Activated CD8-positive, alpha-beta T cell treated with anti-CD3 and anti-CD28 coated beads for 36 hours (primary cell): ENCODE results near the gene BICDL1. TPM values are rescaled to one million over a fixed set of nuclear protein-coding genes. Genes with fewer than 3 reads are reported as not detected.

Experiments used
- ATAC-seq: fragments of 200-7000 bp; cut with Tn5 transposase; one replicate; pipeline ENCODE4 v1.10.0; 2021; ENCODE audit warnings: mild to moderate bottlenecking, moderate library complexity
- CTCF ChIA-PET: fragments of 350-600 bp; sonication (Branson Sonifier 250); formaldehyde crosslinking; loops from one replicate; lab custom pipeline; 2021; ENCODE audit warnings: antibody characterized with exemption; lab: Charles Lee
- POLR2A ChIA-PET: fragments of 350-600 bp; sonication (Branson Sonifier 250); formaldehyde crosslinking; loops from one replicate; lab custom pipeline; 2021; ENCODE audit warnings: antibody characterized with exemption; lab: Charles Lee
- DNase-seq: peaks from one replicate; pipeline ENCODE4 v3.0.0-alpha.2; 2020
- H3K27ac Mint-ChIP-seq: one replicate; pipeline ENCODE4 v1.8.0; 2021; ENCODE audit warnings: mild to moderate bottlenecking, mixed read lengths
- H3K27me3 Mint-ChIP-seq: one replicate; pipeline ENCODE4 v1.8.0; 2021; ENCODE audit warnings: mixed read lengths
- H3K36me3 Mint-ChIP-seq: one replicate; pipeline ENCODE4 v1.8.0; 2021; ENCODE audit warnings: low read depth, mixed read lengths
- H3K4me1 Mint-ChIP-seq: one replicate; pipeline ENCODE4 v1.8.0; 2021; ENCODE audit warnings: low read depth, mixed read lengths
- H3K4me3 Mint-ChIP-seq: one replicate; pipeline ENCODE4 v1.8.0; 2021; ENCODE audit warnings: mild to moderate bottlenecking, moderate library complexity, mixed read lengths
- H3K9me3 Mint-ChIP-seq: one replicate; pipeline ENCODE4 v1.8.0; 2021; ENCODE audit warnings: mixed read lengths
- CTCF ChIP-seq: fragments of 200-600 bp; IDR thresholded peaks from one replicate; pipeline ENCODE4 v1.8.0; 2022; ENCODE audit warnings: antibody characterized with exemption, mild to moderate bottlenecking
- intact Hi-C: fragments of 100-400 bp; cut with micrococcal nuclease; formaldehyde crosslinking; loops from one replicate; pipeline ENCODE4 v1.10.0; 2022
- total RNA-seq, 2 experiments: library from RNA; stranded (reverse); gene quantifications; one replicate each; pipeline ENCODE4 v1.2.3, GENCODE V29; 2021

Gene BICDL1
- total RNA-seq, 2 experiments from 2014 or later, result 103 to 107 TPM

- Mint-ChIP-seq H3K9me3 (no peaks in the 10 kb centered on the region), H3K4me1 (peaks cover 5% of the 10 kb centered on the region), H3K27me3 (no peaks in the 10 kb centered on the region), H3K27ac (no peak overlapping the region), H3K4me3 (no peak overlapping the region), H3K36me3 (peaks cover 37% of the 10 kb centered on the region)
- ChIA-PET CTCF (no interaction called here), POLR2A (interaction anchor here (3.5 kb wide), 1 partner anchor 22 kb away, joined by 16 read pairs; the partner anchor contains the start of gene RAB35)
- DNase-seq (no peak), ATAC-seq (no peak)
- TF ChIP-seq CTCF, result no peak
- intact Hi-C loops, result no loop called here
Measured at GRCh38 chr12:120093336-120093591, 104.2 kb downstream of the BICDL1 start.

DNA sequence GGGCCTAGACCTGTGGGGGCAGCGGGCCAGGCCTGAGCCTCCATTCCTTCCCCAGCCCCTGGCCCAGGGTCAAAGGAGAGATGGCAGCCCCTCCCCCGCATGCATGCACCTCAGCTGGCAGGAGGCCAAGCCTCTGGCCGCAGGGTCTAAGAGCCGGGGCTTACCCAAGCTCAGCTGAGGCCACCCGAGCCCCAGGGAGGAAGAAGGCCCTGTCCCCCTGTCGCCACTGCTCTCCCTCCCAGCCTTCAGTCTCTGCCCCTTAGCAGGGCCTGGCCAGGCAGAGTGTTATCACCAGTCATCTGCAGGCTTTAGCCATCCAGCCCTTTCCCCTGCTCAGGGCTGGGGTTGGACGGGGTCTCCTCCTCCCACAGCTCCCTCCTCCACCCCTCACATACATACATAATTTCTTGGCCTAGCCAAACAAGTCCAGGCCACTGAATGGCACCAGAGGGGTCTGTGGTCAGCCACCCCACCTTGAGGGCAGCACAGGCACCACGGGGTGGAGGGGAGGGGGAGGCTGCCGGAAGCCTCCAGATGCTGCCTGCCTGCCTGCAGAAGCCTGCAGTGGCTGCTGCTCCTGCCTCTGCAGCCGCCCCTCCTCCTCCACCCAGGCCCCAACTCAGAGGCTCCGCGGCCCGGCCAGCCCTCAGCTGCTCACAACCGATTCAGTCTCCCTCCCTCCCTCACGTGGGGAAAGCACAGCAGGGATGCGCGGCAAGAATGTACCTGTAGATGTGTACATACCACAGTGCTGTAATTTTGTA is 104.7 kb downstream of the BICDL1 start:
- H3K36me3 Mint-ChIP-seq, result peaks cover 37% of the 10 kb centered on the region
- peaks cover 4% of the 10 kb centered on the region for H3K4me1 Mint-ChIP-seq
- POLR2A ChIA-PET, result interaction anchor here (1.1 to 3.5 kb wide), 4 partner anchors 10 to 87 kb away, joined by 4 to 16 read pairs (median 8); partner anchors contain the start of gene RAB35
- DNase-seq (no peak), ATAC-seq (peak; percentile 29)
- H3K27me3 Mint-ChIP-seq, result no peaks in the 10 kb centered on the region
- no peak overlapping the region for H3K4me3 Mint-ChIP-seq
- CTCF ChIA-PET, result no interaction called here
- peak overlapping the region; percentile 55 for H3K27ac Mint-ChIP-seq
- no peaks in the 10 kb centered on the region for H3K9me3 Mint-ChIP-seq
- TF ChIP-seq CTCF, result no peak
- intact Hi-C loops, result no loop called here

DNA sequence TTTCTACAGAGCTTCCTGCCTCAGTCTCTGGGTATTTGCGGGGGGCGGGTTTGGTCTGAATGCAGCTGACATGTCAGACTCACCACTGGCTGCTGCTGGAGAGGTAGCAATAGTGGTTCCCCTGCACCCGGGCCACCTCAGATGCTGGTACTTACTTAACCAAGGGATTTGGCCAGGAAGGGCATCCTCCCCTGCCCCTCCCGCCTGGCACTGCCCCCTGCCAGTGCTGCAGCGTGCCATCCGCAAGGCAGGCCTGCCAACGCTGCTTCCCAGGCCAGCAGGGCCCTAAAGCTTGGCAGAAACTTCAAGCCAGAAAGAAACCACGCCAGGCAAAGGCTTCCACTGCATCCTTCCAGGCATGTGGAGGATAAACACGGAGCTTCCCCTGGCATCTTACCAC is 105.4 kb downstream of the BICDL1 start:
- peaks cover 3% of the 10 kb centered on the region for H3K4me1 Mint-ChIP-seq
- no peaks in the 10 kb centered on the region for H3K27me3 Mint-ChIP-seq
- TF ChIP-seq CTCF, result no peak
- ATAC-seq, result no peak
- intact Hi-C loops, result no loop called here
- H3K4me3 Mint-ChIP-seq, result no peak overlapping the region
- POLR2A ChIA-PET, result interaction anchor here (0.8 to 3.5 kb wide), 6 partner anchors 9 to 87 kb away, joined by 3 to 16 read pairs (median 5); partner anchors contain the start of gene RAB35
- no peaks in the 10 kb centered on the region for H3K9me3 Mint-ChIP-seq
- CTCF ChIA-PET, result no interaction called here
- H3K27ac Mint-ChIP-seq, result peak overlapping the region; percentile 71
- peaks cover 34% of the 10 kb centered on the region for H3K36me3 Mint-ChIP-seq
- DNase-seq, result no peak

DNA sequence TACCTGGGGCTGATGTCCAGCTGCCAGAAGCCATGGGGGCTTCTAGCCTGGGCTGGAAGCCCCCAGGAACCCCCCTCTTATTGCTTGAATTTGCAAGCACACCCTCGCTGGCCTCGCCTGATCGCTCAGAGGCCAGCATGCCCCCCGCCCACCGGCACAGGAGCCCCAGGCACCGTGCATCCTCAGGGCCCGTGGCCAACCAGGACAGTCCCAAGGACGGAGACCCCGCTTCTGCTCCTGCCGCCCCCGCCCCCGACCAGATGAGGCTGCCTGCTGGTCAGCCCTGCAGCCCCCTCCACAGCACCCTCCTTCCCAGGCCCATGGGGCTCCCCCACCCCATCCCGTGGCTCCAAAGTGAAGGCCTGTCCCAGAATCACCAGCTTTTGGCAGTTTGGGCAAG is 106.3 kb downstream of the BICDL1 start:
- H3K27ac Mint-ChIP-seq, result no peak overlapping the region
- POLR2A ChIA-PET, result interaction anchor here (0.8 to 3.5 kb wide), 5 partner anchors 9 to 20 kb away, joined by 3 to 16 read pairs (median 4); partner anchors contain the start of gene RAB35
- intact Hi-C loops, result no loop called here

More for the DNA sequence above, 106.3 kb downstream of the BICDL1 start:
- TF ChIP-seq CTCF, result no peak
- DNase-seq, result no peak
- H3K27me3 Mint-ChIP-seq, result no peaks in the 10 kb centered on the region
- H3K4me3 Mint-ChIP-seq, result no peak overlapping the region
- CTCF ChIA-PET, result interaction anchor here (0.6 kb wide), 1 partner anchor 14 kb away, joined by 3 read pairs; no protein-coding TSS in a partner anchor
- peaks cover 3% of the 10 kb centered on the region for H3K4me1 Mint-ChIP-seq
- no peaks in the 10 kb centered on the region for H3K9me3 Mint-ChIP-seq
- H3K36me3 Mint-ChIP-seq, result peaks cover 29% of the 10 kb centered on the region
- no peak for ATAC-seq
